ENCODE data around the gene ZNF234.
"Not testable (repeated sequence)": the region's sequence is repeated elsewhere in the genome, so short reads cannot be mapped to it uniquely, and the experiment has no call there.

The ZNF234 gene

DNA sequence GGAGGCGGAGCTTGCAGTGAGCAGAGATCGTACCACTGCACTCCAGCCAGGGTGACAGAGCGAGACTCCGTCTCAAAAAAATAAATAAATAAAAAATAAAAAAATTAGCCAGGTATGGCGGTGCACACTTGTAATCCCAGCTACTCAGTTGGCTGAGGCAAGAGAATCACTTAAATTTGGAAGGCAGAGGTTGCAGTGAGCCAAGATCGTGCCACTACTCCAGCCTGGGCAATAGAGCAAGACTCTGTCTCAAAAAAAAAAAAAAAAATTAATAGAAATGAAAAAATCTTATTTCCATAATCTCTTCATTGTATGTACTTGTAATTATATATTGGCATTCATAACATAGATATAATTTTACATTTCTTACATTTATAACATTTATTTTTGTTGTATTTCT lies 29.3 kb downstream of the ZNF234 start:
- H3K4me3 ChIP-seq = not testable (repeated sequence)

DNA sequence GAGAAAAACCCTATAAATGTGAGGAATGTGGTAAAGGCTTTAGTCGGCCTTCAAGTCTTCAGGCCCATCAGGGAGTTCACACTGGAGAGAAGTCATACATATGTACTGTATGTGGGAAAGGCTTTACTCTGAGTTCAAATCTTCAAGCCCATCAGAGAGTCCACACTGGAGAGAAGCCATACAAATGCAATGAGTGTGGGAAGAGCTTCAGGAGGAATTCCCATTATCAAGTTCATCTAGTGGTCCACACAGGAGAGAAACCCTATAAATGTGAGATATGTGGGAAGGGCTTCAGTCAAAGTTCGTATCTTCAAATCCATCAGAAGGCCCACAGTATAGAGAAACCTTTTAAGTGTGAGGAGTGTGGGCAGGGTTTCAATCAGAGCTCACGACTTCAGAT lies 35.2 kb downstream of the ZNF234 start:
- H3K4me3 ChIP-seq = no peak overlapping the region
- H3K27ac ChIP-seq = no peak overlapping the region

More for the DNA sequence above, 29.3 kb downstream of the ZNF234 start:
- not testable (repeated sequence) for H3K27ac ChIP-seq

DNA sequence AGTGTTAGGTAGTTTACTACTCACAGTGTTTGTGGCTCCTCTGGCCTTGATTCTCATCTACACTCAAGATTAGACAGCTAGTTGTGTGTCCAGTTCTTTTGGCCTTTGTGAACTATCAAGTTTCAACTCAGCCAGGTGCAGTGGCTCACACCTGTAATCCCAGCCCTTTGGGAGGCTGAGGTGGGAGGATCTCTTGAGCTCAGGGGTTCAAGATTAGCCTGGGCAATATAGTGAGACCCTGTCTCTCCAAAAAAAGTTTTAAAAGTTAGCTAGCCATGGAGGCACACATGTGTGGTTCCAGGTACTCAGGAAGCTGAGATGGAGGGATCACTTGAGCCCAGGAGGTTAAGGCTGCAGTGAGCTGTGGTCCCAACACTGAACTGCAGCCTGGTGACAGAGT lies 39.6 kb downstream of the ZNF234 start:
- Histone ChIP-seq H3K4me3 (no peak overlapping the region), H3K27ac (no peak overlapping the region)

DNA sequence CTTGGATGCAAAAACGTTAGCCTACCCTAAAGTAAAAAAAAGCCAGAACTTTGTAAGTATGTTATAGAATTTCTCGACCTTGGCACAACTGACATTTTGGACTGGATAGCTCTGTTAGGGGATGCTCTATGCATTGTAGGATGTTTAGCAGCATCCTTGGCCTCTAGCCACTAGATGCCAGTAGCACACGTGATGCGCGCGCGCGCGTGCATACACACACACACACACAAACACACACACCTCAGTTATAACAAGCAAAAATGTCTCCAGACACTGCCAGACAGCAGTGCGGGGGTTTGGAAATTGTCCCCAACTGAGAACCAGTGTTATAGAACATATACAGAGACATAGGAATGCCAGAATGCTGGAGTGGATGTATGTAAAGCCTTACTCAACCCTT lies 40.8 kb downstream of the ZNF234 start:
- Histone ChIP-seq H3K4me3 (no peak overlapping the region), H3K27ac (no peak overlapping the region)

DNA sequence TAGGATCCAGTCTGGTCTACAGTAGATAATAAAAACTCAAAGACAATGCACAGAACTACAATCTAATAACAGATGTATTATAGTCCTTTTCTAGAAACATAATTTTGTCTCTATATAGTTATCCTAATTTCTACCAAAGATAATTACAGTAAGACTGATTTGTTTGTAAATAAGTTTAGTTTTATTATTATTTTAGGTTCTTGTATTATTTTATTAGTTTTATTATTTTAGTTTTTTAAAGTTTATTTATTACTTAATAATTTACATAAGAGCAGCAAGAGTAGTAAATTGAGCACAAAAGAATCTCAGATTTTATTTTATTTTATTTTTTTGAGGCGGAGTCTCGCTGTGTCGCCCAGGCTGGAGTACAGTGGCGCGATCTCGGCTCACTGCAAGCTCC lies 48.7 kb downstream of the ZNF234 start:
- Histone ChIP-seq H3K4me3 (no peak overlapping the region), H3K27ac (no peak overlapping the region)

DNA sequence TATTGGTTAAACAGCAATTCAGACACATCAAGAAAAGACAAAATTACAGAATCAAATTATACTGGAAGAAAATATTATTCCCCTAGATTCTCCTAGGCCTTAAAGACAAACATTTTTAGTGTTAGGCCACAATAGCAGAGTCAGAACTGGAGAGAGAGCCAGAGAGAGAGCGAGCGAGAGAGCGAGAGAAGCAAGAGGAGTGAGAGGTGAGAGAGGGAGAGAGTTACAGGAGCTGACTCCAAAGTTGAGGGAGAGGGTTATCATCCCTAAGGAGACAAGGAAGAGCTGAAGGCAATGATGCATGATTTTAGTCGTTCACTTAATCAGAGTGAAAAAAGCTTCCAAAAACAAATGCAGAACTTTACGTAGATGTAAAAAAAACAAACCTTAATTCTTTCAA lies 50.8 kb downstream of the ZNF234 start:
- H3K4me3 ChIP-seq = no peak overlapping the region

DNA sequence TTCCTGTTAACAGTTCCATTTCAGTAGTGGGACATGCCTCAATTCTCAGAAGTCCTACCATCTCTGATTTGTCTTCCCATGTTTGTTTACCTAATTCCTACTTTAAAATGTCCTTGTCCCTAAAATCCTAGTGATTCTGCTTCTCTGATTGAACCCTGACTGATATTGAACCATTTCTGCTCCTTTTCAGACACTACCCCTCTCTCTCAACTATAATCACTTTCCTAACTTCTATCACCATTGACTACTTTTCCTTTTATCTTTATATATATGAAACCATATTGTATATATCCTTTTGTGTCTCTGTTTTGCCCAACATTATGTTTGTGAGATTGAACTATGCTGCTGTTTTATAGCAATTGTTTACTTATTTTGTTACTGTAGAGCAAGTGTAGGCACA lies 55.4 kb downstream of the ZNF234 start:
- Histone ChIP-seq H3K4me3 (no peak overlapping the region), H3K27ac (no peak overlapping the region)

More for the DNA sequence above, 50.8 kb downstream of the ZNF234 start:
- H3K27ac ChIP-seq = no peak overlapping the region

DNA sequence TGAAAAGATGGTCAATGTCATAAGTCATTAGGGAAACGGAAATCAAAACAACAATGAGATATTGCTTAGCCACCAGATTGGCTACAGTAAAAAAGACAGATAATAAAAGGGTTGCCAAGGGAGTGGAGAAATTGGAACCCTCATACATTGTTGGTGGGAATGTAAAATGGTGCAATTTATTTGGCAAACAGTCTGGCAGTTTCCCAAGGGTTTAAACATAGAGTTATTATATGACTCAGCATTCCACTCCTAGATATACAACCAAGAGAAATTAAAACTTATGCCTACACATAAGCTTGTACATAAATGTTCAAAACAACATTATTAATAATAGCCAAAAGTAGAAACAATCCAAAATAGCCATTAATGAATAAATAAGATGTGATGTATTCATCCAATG lies 61.1 kb downstream of the ZNF234 start:
- Histone ChIP-seq H3K27ac (no peak overlapping the region), H3K4me3 (no peak overlapping the region)

DNA sequence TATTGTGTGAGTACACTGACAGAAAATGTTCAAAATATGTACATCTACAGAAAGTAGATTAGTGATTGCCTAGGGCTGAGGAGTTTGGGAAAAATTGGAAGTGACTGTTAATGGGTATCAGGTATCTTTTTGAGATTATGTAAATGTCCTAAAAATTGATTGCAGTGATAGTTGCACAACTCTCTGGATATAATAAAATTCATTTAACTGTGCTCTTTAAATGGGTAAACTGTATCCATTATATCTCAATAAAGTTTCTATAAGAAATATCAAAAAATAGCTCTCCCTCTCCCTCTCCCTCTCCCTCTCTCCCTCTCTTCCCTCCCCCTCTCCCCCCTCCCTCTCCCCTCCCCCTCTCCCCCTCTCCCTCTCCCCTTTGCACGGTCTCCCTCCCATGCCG lies 61.6 kb downstream of the ZNF234 start:
- Histone ChIP-seq H3K27ac (no peak overlapping the region), H3K4me3 (no peak overlapping the region)

DNA sequence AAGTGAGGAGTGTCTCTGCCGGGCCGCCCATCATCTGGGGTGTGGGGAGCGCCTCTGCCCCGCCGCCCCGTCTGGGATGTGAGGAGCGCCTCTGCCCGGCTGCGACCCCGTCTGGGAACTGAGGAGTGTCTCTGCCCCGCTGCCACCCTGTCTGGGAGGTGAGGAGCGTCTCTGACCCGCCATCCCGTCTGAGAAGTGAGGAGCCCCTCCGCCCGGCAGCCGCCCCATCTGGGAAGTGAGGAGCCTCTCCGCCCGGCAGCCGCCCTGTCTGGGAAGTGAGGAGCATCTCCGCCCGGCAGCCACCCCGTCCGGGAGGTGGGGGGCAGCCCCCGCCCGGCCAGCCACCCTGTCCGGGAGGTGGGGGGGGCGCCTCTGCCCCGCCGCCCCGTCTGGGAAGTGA lies 62.5 kb downstream of the ZNF234 start:
- H3K4me3 ChIP-seq, H3K27ac ChIP-seq: not testable (repeated sequence)

DNA sequence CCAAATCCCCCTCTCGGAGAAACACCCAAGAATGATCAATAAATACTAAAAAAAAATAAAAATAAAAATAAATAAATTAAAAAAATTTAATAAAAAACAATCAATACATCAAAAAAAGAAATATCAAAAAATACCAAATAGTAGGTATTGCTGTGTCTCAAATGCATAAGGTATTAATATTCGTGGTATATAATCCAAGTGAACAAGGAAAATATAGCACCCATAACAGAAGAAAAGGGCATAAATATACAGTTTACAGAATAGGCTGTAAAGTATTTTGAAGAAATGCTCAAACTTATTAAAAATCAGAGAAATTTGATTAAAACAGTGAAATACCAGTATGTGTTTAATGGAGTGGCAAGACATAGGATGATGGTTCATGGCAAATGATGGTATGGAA lies 63.4 kb downstream of the ZNF234 start:
- Histone ChIP-seq H3K4me3 (no peak overlapping the region), H3K27ac (no peak overlapping the region)

DNA sequence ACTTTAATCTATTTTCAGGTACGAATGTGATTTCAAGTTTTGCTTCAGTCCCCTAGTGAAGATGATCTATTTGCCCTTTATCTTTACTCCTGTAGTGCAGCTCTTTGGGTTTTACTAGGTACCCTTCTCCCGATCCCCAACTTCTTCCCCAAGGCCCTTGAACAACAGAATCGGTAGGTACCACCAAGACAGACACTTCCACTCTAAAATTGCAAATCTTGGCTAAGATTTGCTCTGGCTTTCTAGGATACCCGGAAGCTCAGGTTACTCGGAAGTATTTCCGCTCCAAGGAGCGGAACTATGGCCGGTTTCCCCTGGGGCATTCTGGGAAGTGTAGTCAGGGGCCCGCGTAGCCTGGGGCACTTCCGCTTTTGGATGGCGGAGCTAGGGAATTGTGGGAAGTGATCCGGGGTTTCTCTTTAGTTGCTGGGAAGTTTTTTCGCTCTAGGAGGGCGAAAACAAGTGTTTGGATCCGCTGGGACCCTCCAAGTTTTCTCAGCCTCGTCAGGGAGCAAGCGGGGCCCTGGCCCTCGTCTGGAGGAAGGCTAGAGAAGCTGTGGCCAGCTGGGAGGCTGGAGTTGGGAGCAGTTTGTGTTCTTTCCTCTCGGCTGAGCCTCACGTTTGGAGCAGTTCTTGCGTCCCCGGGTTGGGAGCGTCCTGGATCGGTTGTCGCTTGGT lies 65.9 kb downstream of the ZNF234 start:
- Histone ChIP-seq H3K4me3 (peak overlapping the region; percentile 51 to 66 (median 55)), H3K27ac (peak overlapping the region in 20 of 21 experiments; percentile 59 to 93 (median 86))
